MV-4-11 (cell line): ENCODE results near the gene PAQR5.
"Not testable (repeated sequence)": the region's sequence is repeated elsewhere in the genome, so short reads cannot be mapped to it uniquely, and the experiment has no call there.

Source experiments
- DNase-seq: peaks from one replicate; lab custom pipeline; 2025; lab: John Stamatoyannopoulos, UW

PAQR5 gene

GRCh38 chr15:69293741-69294615 is 4.7 kb upstream of the PAQR5 start:
- DNase-seq: no peak

- DNase-seq: no peak
Observed at GRCh38 chr15:69296606-69297005, 2.1 kb upstream of the PAQR5 start.

DNA sequence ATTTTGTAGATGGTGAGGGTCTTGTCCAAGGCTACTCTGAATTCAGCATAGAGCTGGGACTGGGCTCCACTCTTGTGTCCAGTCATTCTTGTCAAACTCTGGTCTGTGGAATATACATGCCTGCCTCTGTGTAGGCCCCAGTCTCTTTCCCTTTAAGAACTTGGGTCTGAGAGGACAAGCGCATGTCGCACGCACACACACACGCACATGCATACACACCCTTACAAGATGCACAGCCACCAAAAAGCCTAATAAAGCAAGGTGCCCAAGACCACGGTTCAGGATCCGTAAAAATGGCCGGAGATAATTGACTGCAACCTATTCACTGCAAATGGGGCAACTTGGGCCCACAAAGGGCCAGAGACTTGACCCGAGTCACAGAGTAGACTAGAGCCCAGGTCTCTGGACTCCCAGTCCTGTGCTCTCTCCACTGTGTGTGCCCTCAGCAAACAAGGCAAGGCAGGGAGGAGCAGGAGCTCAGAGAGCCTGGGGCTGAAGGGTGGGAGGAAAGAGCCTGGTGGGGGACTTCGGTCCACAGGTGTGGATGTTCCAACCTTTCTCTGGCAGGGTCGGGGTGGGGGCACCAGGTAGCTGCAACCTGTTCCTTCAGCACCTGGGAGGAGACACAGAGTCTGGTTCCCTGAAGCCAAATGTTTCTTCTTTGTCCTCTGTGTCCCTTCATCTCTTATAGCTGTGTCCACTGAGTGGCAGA is 914 bp upstream of the PAQR5 start:
- DNase-seq: no peak

GRCh38 chr15:69298354-69298696 is 387 bp upstream of the PAQR5 start:
- DNase-seq: no peak

DNA sequence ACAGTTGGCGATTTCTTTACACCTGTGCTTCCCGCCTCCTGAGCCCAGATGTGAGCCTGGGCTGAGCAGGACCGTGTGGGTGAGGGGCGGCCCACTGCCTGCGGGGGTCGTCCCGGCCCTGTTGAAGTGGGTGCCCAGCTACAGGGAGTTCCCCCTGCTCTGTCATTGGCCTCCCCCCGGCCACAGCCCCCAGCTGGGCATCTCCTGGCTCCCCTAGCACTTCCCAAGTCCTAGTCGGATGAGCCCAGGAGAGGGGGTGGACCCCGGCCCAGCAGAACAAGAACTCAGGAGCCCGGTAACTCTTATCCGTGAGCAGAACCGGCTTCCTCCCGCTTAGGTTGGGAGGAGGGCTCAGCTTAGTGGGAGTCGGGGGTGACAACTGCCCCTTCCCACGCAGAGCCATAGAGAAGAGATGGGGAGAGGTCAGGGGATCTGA is 757 bp downstream of the PAQR5 start:
- no peak for DNase-seq

- DNase-seq: no peak
Observed at GRCh38 chr15:69299943-69300588, 1.4 kb downstream of the PAQR5 start.

DNA sequence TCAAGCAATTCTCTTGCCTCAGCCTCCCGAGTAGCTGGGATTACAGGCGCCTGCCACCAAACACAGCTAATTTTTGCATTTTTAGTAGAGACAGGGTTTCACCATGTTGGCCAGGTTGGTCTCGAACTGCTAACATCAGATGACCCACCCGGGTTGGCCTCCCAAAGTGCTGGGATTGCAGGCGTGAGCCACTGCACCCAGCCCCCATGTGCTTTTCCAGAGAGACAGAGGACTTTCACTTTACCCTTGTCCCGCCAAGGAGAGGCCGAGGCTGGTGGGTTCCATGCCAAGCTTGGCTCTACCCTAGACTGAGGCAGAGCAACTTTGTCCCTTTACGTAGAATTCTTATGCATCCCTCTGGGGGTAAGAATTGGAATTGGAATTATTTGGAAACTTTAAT is 2.4 kb downstream of the PAQR5 start:
- DNase-seq: not testable (repeated sequence)

DNA sequence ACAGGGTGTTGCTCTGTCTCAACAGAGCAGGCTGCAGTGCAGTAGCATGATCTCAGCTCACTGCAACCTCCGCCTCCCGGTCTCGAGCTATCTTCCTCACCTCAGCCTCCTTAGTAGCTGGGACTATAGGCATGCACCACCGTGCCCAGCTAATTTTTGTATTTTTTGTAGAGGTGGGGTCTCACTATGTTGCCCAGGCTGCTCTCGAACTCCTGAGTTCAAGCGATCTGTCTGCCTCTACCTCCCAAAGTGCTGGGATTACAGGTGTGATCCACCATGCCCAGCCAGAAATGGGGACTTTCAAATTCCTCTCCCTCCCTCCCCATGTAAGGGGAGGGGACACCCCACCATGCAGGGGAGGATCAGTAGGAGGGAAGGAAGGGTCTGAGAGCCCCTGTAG is 3.4 kb downstream of the PAQR5 start:
- DNase-seq: not testable (repeated sequence)

DNA sequence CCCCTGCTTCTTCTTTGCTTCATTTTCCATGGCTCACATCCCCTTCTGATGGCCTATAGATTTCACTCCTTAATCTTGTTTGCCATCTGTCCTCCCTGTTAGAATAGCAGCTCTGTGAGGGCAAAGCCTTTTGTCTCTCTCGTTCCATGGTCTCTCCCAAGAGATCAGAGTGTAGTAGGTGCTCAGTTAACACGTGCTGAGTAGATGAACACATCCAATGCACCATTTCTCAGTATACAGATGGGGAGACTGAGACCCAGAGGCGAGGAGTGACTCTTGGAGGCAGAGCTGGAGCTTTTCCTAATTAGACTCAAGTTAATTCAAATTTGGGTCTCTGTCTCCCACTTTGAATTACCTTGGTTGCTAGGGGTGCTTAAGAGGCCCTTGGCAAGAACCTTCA is 4.2 kb downstream of the PAQR5 start:
- DNase-seq: no peak

DNA sequence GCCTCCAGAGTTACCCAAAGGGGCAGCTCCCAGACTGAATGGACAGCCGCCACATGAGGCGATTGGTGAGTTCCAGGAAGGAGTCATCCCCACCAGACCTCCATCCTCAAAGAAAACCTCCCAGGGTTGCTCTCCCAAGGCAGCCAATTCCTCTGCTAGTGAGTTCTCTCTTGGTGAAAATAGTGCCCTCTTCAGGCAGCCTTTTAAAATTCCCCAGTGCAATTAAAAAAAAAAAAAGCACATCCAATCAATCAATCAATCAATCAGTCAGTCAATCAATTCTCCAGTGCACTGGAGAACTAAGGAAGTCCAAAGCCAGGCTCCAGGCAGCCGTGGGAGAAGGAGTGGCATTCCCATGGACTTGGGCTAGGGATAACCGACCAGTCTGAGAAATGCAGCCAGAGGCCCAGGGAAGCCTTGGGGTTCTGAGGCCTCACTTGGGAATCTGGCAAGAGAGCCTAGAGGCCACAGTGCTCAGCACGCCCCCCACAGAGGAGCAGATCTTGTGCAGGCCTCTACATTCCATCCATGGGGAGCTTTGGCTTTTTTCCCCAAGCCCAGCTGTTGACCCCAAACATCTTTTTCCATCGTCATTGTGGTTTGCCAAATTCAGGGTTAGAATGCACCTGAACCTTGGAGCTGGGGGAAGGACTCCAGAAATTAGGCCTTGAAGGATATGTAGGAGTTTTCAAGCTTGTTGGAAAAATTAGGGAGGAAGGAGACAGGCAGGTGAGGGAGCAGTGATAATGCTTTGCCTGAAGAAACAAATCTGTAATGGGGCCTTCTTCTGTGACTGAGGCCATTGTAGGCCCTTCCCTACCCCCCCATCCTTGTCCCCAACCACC is 4.8 kb downstream of the PAQR5 start:
- no peak for DNase-seq

GRCh38 chr15:69304182-69304545 is 5.5 kb downstream of the PAQR5 start:
- DNase-seq: peak; percentile 73

DNA sequence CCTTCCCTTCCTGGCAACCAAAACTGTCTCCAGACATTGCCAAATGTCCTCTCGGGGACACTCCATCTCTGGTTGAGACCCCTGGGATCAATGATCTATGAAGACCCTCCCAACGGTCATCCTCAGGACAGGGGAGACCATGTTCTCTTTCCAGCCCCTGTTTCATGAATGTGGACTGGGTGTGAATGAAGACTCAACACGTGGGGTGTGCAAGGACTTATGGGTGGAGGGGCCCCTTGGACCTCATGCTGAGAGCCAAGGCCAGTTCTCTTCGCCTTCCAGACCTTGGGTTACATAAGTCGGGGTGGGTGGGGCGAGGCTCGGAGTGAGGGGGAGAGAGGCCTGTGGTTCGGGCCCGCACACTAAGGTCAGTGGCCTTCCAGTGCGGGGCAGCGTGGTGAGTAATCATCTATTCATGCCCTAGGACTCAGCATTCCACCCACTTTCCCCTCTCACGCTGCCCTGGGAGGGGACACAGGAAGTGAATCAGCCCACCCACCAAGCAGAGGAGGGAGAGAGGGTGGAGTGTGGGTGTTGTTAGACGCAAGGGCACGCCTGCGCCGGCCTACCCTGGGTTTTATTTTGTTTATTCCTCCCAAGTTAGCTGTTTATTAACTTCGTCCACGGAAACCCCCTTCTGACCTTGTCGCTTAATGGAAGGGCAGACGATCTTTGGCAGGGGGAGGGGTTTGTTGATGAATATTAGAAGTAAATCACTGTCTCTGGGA is 6.7 kb downstream of the PAQR5 start:
- DNase-seq: peak; percentile 39

GRCh38 chr15:69305933-69306568 is 7.3 kb downstream of the PAQR5 start:
- DNase-seq: no peak

DNA sequence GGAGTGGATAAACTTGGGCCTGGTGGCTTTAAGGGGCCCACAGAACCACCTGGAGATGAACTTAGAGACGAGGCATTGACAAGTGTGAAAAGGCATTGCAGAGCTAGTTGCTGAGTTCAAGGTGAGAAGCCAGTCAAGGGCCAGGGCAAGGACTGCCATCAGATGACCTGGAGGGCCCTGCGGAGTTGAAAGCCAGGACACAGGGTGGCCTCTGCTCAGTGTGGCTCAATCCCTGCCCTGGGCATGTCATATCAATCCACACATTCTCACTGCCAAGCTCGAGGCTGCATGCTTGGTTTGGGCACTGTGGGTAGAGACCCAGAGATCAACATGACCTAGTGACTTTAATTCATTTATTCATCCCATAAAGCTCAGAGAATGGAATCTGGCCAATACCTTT is 9.2 kb downstream of the PAQR5 start:
- DNase-seq: no peak

GRCh38 chr15:69308949-69309348 is 10.2 kb downstream of the PAQR5 start:
- no peak for DNase-seq

DNA sequence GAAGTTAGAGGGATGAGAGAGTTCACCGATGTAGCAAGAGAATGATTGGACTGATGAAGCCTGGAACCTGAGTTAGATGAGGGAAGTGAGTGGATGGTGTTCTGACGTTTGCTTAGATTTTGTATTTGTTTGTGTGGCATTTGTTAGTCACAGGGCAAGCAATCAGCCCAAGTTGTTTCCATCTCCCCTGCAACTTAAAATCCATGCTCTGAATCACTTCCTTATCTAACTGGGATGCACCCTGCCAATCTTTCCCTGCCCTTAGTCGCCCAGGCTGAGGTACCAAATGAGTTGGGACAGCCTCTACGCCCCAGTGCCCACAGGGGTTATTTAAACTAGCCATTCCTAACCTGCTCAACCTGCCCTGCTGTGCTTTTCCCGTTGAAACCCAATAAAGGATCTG is 12.6 kb downstream of the PAQR5 start:
- no peak for DNase-seq

GRCh38 chr15:69313432-69314000 is 14.8 kb downstream of the PAQR5 start:
- DNase-seq: peak; percentile 65

DNA sequence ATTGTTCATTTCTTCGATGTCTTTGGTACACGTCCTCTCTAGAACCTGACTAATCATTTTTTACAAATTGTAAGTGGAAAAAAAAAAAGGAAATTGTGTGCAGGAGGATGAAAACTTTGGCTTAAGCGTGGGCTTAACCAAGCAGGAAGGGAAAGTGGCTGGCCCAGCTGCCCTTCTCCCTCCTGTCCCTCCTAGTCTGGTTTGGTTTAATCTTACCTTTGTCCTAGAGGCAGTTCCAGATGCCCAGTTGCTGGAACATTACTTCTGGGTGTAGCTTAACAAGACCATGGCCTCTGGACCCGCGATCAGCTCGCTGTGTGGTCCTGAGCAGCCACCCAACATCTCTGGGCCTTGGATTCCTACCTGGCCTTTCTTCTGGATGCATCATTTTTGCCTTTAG is 15.4 kb downstream of the PAQR5 start:
- peak; percentile 66 for DNase-seq

GRCh38 chr15:69314736-69315135 is 16.0 kb downstream of the PAQR5 start:
- DNase-seq: no peak

DNA sequence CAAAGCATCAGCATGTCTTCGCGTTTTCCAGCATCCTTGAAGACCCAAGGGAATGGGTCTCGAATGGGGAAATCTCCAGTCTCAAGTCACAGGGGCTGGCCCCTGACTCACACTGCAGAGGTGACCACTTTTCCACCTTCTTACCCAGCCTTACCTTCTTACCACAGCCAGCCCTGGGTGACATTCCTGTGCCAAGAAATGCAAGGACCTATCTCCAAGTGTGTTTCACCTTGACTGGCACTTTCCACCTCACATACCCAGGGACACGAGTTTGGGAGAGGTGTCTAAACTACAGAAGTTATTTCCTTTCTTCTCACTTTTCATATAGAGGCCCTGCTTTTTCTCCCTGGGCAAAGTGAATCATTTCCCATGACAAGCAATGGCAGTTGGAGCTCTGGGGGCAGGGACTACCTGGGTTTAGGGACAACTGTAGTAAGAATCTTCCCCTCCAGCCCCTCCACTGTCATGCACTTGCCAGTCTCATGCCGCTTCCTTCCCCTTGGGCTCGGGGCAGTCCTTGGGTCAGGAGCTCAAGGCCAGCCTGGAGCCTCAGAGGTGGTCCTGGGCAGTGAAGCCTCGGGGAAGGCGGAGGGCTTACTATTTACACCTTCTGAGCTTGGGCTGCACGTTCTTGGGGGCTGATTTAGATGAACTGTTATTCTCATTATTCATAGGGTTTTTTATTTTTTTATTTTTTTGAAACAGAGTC is 16.8 kb downstream of the PAQR5 start:
- no peak for DNase-seq
